Measurements from ENCODE around the gene FAM20A.
"Not testable (repeated sequence)": the region's sequence is repeated elsewhere in the genome, so short reads cannot be mapped to it uniquely, and the experiment has no call there.

FAM20A gene

GRCh38 chr17:68589086-68589485 lies 12.1 kb downstream of the FAM20A start:
- no peak for DNase-seq (ENCODE audit: low read depth in 1 of 2, low spot score in 1 of 2)

- DNase-seq (ENCODE audit: low read depth in 1 of 2, low spot score in 1 of 2), result no peak
Observed at GRCh38 chr17:68588362-68588761, 12.8 kb downstream of the FAM20A start.

GRCh38 chr17:68587847-68588246 lies 13.3 kb downstream of the FAM20A start:
- DNase-seq (ENCODE audit: low read depth in 1 of 2, low spot score in 1 of 2), result no peak

GRCh38 chr17:68587026-68587425 lies 14.1 kb downstream of the FAM20A start:
- DNase-seq (ENCODE audit: low read depth in 1 of 2, low spot score in 1 of 2), result no peak

- no peak for DNase-seq (ENCODE audit: low read depth in 1 of 2, low spot score in 1 of 2)
Observed at GRCh38 chr17:68585643-68586042, 15.5 kb downstream of the FAM20A start.

- no peak for DNase-seq (ENCODE audit: low read depth in 1 of 2, low spot score in 1 of 2)
Observed at GRCh38 chr17:68584581-68585303, 16.4 kb downstream of the FAM20A start.

- DNase-seq (ENCODE audit: low read depth in 1 of 2, low spot score in 1 of 2), result not testable (repeated sequence)
Observed at GRCh38 chr17:68582867-68583266, 18.3 kb downstream of the FAM20A start.

- DNase-seq (ENCODE audit: low read depth in 1 of 2, low spot score in 1 of 2), result no peak
Observed at GRCh38 chr17:68581863-68582645, 19.1 kb downstream of the FAM20A start.

- DNase-seq (ENCODE audit: low read depth in 1 of 2, low spot score in 1 of 2), result no peak
Observed at GRCh38 chr17:68580236-68580770, 20.9 kb downstream of the FAM20A start.

- DNase-seq (ENCODE audit: low read depth in 1 of 2, low spot score in 1 of 2), result no peak
Observed at GRCh38 chr17:68579194-68579927, 21.8 kb downstream of the FAM20A start.

GRCh38 chr17:68578236-68578635 lies 22.9 kb downstream of the FAM20A start:
- no peak for DNase-seq (ENCODE audit: low read depth in 1 of 2, low spot score in 1 of 2)

- DNase-seq (ENCODE audit: low read depth in 1 of 2, low spot score in 1 of 2), result no peak
Observed at GRCh38 chr17:68577497-68577821, 23.7 kb downstream of the FAM20A start.

- DNase-seq (ENCODE audit: low read depth in 1 of 2, low spot score in 1 of 2), result no peak
Observed at GRCh38 chr17:68576811-68577496, 24.2 kb downstream of the FAM20A start.

GRCh38 chr17:68576137-68576536 lies 25.0 kb downstream of the FAM20A start:
- no peak for DNase-seq (ENCODE audit: low read depth in 1 of 2, low spot score in 1 of 2)

- no peak for DNase-seq (ENCODE audit: low read depth in 1 of 2, low spot score in 1 of 2)
Observed at GRCh38 chr17:68573338-68573737, 27.8 kb downstream of the FAM20A start.

GRCh38 chr17:68572138-68572842 lies 28.9 kb downstream of the FAM20A start:
- no peak for DNase-seq (ENCODE audit: low read depth in 1 of 2, low spot score in 1 of 2)

GRCh38 chr17:68570526-68570925 lies 30.6 kb downstream of the FAM20A start:
- no peak for DNase-seq (ENCODE audit: low read depth in 1 of 2, low spot score in 1 of 2)

GRCh38 chr17:68569346-68569745 lies 31.8 kb downstream of the FAM20A start:
- no peak for DNase-seq (ENCODE audit: low read depth in 1 of 2, low spot score in 1 of 2)

GRCh38 chr17:68568581-68568980 lies 32.6 kb downstream of the FAM20A start:
- no peak for DNase-seq (ENCODE audit: low read depth in 1 of 2, low spot score in 1 of 2)

- no peak for DNase-seq (ENCODE audit: low read depth in 1 of 2, low spot score in 1 of 2)
Observed at GRCh38 chr17:68567581-68567980, 33.6 kb downstream of the FAM20A start.

- DNase-seq (ENCODE audit: low read depth in 1 of 2, low spot score in 1 of 2), result no peak
Observed at GRCh38 chr17:68567035-68567434, 34.1 kb downstream of the FAM20A start.
